AG09309 (cell line): ENCODE measurements around the gene MSL1.

Experiments used
- DNase-seq: peaks from one replicate; pipeline ENCODE4 v3.0.0-alpha.2; 2010; ENCODE audit warnings: low read depth
- H3K4me3 ChIP-seq: 2 replicates; pipeline ENCODE4 v1.5.1; 2011; ENCODE audit warnings: mild to moderate bottlenecking, low read depth, low read length, moderate library complexity; ENCODE audit not compliant: control insufficient read depth
- CTCF ChIP-seq: IDR thresholded peaks from 2 replicates; pipeline ENCODE4 v1.5.1; 2011; ENCODE audit warnings: mild to moderate bottlenecking, low read depth, low read length, inconsistent platforms; ENCODE audit not compliant: insufficient read depth, control insufficient read depth; ENCODE audit errors: missing control alignments

Gene MSL1

GRCh38 chr17:40111221-40112128, 10.3 kb upstream of the MSL1 start:
- H3K4me3 ChIP-seq, result 0 out of 2 replicates have a peak overlapping the region, but pooled peaks have one; percentile 1
- DNase-seq, result peak; percentile 74
- TF ChIP-seq CTCF, result peak; percentile 76

GRCh38 chr17:40112191-40112711, 9.5 kb upstream of the MSL1 start:
- no peak for TF ChIP-seq CTCF
- no peak for DNase-seq
- no peak overlapping the region for H3K4me3 ChIP-seq

GRCh38 chr17:40112718-40113109, 9.1 kb upstream of the MSL1 start:
- no peak overlapping the region for H3K4me3 ChIP-seq
- no peak for DNase-seq
- TF ChIP-seq CTCF, result no peak

GRCh38 chr17:40113110-40113906, 8.5 kb upstream of the MSL1 start:
- H3K4me3 ChIP-seq, result peak overlapping the region; percentile 36
- TF ChIP-seq CTCF, result peak; percentile 87
- peak; percentile 88 for DNase-seq

GRCh38 chr17:40113907-40114245, 7.9 kb upstream of the MSL1 start:
- TF ChIP-seq CTCF, result no peak
- H3K4me3 ChIP-seq, result no peak overlapping the region
- no peak for DNase-seq

- DNase-seq, result no peak
- H3K4me3 ChIP-seq, result no peak overlapping the region
- TF ChIP-seq CTCF, result no peak
These were observed 6.7 kb upstream of the MSL1 start for GRCh38 chr17:40115101-40115436.
